ACC112 (cell line): ENCODE measurements around the gene DPH1.

Experiments used
- H2AFZ ChIP-seq: fragments of 200-600 bp; sonication (generic); one replicate; pipeline ENCODE4 v1.6.0; 2017; ENCODE audit warnings: antibody characterized with exemption, low read length; ENCODE audit not compliant: unreplicated experiment
- H3K27ac ChIP-seq: fragments of 200-600 bp; sonication (generic); 2 replicates; pipeline ENCODE4 v1.5.1; 2014; ENCODE audit warnings: low read depth, mild to moderate bottlenecking, antibody characterized with exemption, low read length, moderate library complexity
- H3K27me3 ChIP-seq: fragments of 200-600 bp; sonication (generic); 2 replicates; pipeline ENCODE4 v1.6.1; 2014; ENCODE audit warnings: mild to moderate bottlenecking, antibody characterized with exemption, low read length, moderate library complexity, mixed read lengths; ENCODE audit not compliant: insufficient read depth
- H3K36me3 ChIP-seq: fragments of 200-600 bp; sonication (generic); 2 replicates; pipeline ENCODE4 v1.6.1; 2016; ENCODE audit warnings: mild to moderate bottlenecking, antibody characterized with exemption, low read length, moderate library complexity, mixed read lengths; ENCODE audit not compliant: insufficient read depth
- H3K4me1 ChIP-seq: fragments of 200-600 bp; sonication (generic); one replicate; pipeline ENCODE4 v1.6.1; 2016; ENCODE audit warnings: low read length, mixed read lengths; ENCODE audit not compliant: insufficient read depth, unreplicated experiment, control insufficient read depth
- H3K4me3 ChIP-seq: fragments of 200-600 bp; sonication (generic); 2 replicates; pipeline ENCODE4 v1.5.1; 2014; ENCODE audit warnings: mild to moderate bottlenecking, low read depth, low read length
- H3K79me2 ChIP-seq: fragments of 200-600 bp; sonication (generic); one replicate; pipeline ENCODE4 v1.6.0; 2016; ENCODE audit warnings: low read length; ENCODE audit not compliant: control insufficient read depth, unreplicated experiment, insufficient read depth

Gene DPH1

GRCh38 chr17:2020721-2021120, 9.2 kb upstream of the DPH1 start:
- H3K4me3 ChIP-seq = no peak overlapping the region
- peaks cover 3% of the 10 kb centered on the region for H3K4me1 ChIP-seq
- peaks cover 70% of the 10 kb centered on the region for H3K27me3 ChIP-seq
- H3K27ac ChIP-seq = no peak overlapping the region
- H2AFZ ChIP-seq = no peak overlapping the region
- no peaks in the 10 kb centered on the region for H3K36me3 ChIP-seq
- H3K79me2 ChIP-seq = no peaks in the 10 kb centered on the region

- Histone ChIP-seq H3K27ac (no peak overlapping the region), H3K27me3 (peaks cover 72% of the 10 kb centered on the region), H3K79me2 (no peaks in the 10 kb centered on the region), H3K4me1 (peaks cover 3% of the 10 kb centered on the region), H2AFZ (no peak overlapping the region), H3K36me3 (no peaks in the 10 kb centered on the region), H3K4me3 (no peak overlapping the region)
Measured at GRCh38 chr17:2022647-2023240, 7.2 kb upstream of the DPH1 start.

GRCh38 chr17:2023256-2023655, 6.7 kb upstream of the DPH1 start:
- no peaks in the 10 kb centered on the region for H3K79me2 ChIP-seq
- no peak overlapping the region for H2AFZ ChIP-seq
- peaks cover 5% of the 10 kb centered on the region for H3K4me1 ChIP-seq
- H3K27ac ChIP-seq = no peak overlapping the region
- no peak overlapping the region for H3K4me3 ChIP-seq
- peaks cover 70% of the 10 kb centered on the region for H3K27me3 ChIP-seq
- H3K36me3 ChIP-seq = no peaks in the 10 kb centered on the region

DNA sequence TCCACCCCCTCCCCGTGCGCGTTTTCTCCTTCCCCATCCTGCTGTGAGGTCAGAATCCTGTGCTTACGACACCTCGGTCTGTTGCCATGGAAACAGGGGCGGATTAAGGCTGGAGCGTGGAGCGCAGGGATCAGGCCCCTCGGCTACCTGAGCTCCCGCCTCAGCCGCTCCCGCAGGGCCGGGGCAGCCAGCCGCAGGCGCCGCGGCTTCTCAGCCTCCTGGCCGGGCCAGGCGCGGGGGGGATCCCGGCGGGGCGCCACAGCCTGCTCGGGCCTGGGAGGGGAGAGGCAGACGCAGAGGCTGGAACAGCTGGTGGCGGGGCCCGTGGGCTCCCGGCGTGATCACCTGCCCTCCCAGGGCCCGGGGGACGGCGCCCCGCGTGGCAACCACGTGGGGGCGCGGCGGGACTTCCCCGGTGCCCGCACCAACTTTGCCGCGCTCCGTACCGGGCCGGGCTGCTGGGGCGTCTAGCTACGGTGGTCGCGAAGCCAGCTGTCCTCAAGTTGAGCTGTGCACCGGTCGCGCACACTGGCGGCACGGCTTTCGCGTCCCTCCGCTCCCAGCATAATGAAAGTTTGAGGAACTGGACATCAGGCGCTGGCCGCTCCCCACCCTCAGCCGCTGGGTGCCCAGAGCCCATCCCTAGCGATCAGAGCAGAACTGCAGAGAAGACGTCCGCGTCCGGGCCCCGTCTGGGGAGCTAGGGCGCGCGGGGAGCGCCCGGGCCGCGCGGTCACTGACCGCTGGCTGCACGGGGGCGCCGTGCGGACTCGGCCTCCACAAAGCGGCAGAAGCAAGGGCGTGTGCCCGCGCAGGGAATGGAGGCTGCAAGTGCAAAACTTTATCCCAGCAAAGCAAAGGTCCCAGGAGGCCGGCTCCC, 6.0 kb upstream of the DPH1 start:
- H3K4me1 ChIP-seq = peaks cover 11% of the 10 kb centered on the region
- no peaks in the 10 kb centered on the region for H3K79me2 ChIP-seq
- H3K27ac ChIP-seq = no peak overlapping the region
- H3K4me3 ChIP-seq = peak overlapping the region; percentile 60
- no peaks in the 10 kb centered on the region for H3K36me3 ChIP-seq
- H3K27me3 ChIP-seq = peaks cover 64% of the 10 kb centered on the region
- no peak overlapping the region for H2AFZ ChIP-seq

- Histone ChIP-seq H3K27ac (no peak overlapping the region), H3K36me3 (no peaks in the 10 kb centered on the region), H3K79me2 (no peaks in the 10 kb centered on the region), H3K27me3 (peaks cover 56% of the 10 kb centered on the region), H3K4me1 (peaks cover 12% of the 10 kb centered on the region), H3K4me3 (peak overlapping the region; percentile 60), H2AFZ (no peak overlapping the region)
Measured at GRCh38 chr17:2024572-2025219, 5.3 kb upstream of the DPH1 start.

- no peak within 1 kb of the TSS for H2AFZ ChIP-seq
- H3K79me2 ChIP-seq = no peaks in the 10 kb centered on the region
- H3K27ac ChIP-seq = no peak within 1 kb of the TSS
- H3K36me3 ChIP-seq = no peaks in the 10 kb centered on the region
- H3K27me3 ChIP-seq = peaks cover 51% of the 10 kb centered on the region
- H3K4me3 ChIP-seq = peak within 1 kb of the TSS; percentile 60
- H3K4me1 ChIP-seq = peaks cover 12% of the 10 kb centered on the region
Measured at GRCh38 chr17:2025220-2025621, 4.7 kb upstream of the DPH1 start, which contains the start of gene RTN4RL1. TSS of gene RTN4RL1 (minus strand) at chr17:2025334. CDS start at chr17:2024865, 469 bp downstream.

GRCh38 chr17:2025622-2026309, 4.2 kb upstream of the DPH1 start:
- H3K79me2 ChIP-seq = no peaks in the 10 kb centered on the region
- peaks cover 47% of the 10 kb centered on the region for H3K27me3 ChIP-seq
- no peaks in the 10 kb centered on the region for H3K36me3 ChIP-seq
- no peak overlapping the region for H3K27ac ChIP-seq
- peak overlapping the region; percentile 60 for H3K4me3 ChIP-seq
- no peak overlapping the region for H2AFZ ChIP-seq
- H3K4me1 ChIP-seq = peaks cover 12% of the 10 kb centered on the region

GRCh38 chr17:2027528-2028233, 2.3 kb upstream of the DPH1 start:
- H3K4me1 ChIP-seq = peaks cover 19% of the 10 kb centered on the region
- peaks cover 36% of the 10 kb centered on the region for H3K27me3 ChIP-seq
- H2AFZ ChIP-seq = no peak overlapping the region
- no peak overlapping the region for H3K27ac ChIP-seq
- H3K79me2 ChIP-seq = peaks cover 10% of the 10 kb centered on the region
- H3K4me3 ChIP-seq = no peak overlapping the region
- H3K36me3 ChIP-seq = no peaks in the 10 kb centered on the region

DNA sequence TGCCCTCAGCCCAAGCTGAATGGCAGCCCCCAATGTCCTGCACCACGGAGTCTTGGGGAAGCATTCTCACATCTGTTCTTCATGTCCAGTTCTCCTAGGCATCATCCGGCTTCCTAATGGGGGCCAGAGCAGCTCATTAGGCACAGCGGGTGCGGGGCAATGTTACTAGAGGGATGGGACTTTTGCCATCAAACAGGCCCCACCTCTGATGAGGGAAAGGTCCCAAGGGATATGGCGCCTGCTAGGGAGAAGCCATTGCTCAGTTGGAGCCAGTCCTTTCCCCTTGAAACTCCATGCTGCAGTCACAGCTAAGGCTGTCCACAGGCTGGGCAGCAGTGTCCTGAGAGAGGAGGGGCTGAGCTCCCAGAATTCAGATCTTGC, 1.7 kb upstream of the DPH1 start:
- Histone ChIP-seq H3K27ac (no peak overlapping the region), H3K79me2 (peaks cover 10% of the 10 kb centered on the region), H3K27me3 (peaks cover 30% of the 10 kb centered on the region), H3K4me3 (no peak overlapping the region), H3K36me3 (no peaks in the 10 kb centered on the region), H2AFZ (no peak overlapping the region), H3K4me1 (peaks cover 22% of the 10 kb centered on the region)

DNA sequence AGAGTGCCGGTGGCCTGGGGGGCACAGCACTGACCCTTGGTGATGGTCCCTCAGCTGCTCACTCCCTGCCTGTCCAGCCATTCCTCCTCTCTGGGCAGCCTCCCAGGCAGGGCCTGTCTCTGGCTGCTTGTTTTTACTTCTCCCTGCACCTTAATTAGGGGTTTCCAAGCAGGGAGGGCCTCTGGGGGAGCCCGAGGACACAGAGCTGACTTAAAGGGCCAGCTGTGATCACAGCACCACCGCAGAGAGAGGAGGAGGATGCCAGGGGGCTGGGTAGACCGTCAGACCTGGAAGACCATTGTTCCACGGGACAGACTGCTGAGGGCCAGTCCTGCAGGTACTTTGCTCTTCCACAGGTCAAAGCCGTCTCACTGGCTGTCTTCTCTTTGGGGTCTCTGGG, 1.2 kb upstream of the DPH1 start:
- no peaks in the 10 kb centered on the region for H3K36me3 ChIP-seq
- no peak overlapping the region for H3K27ac ChIP-seq
- peaks cover 26% of the 10 kb centered on the region for H3K27me3 ChIP-seq
- peaks cover 27% of the 10 kb centered on the region for H3K4me1 ChIP-seq
- peaks cover 10% of the 10 kb centered on the region for H3K79me2 ChIP-seq
- H2AFZ ChIP-seq = no peak overlapping the region
- H3K4me3 ChIP-seq = no peak overlapping the region
